Fibroblast of the aortic adventitia (primary cell): ENCODE measurements around the gene LRFN4. TPM values are rescaled to one million over a fixed set of nuclear protein-coding genes. Genes with fewer than 3 reads are reported as not detected.

Experiments used
- DNase-seq: peaks from one replicate; pipeline ENCODE4 v3.0.0-alpha.2; 2010; ENCODE audit warnings: low read depth
- H3K4me3 ChIP-seq: 2 replicates; pipeline ENCODE4 v1.5.1; 2011; ENCODE audit warnings: low read depth, mild to moderate bottlenecking, control low read depth, low read length, moderate library complexity
- CTCF ChIP-seq: IDR thresholded peaks from 2 replicates; pipeline ENCODE4 v1.5.1; 2011; ENCODE audit warnings: mild to moderate bottlenecking, low read length, control low read depth, inconsistent platforms; ENCODE audit not compliant: insufficient read depth
- total RNA-seq: library from RNA; depleted of rRNA; stranded (reverse); fragments of >200 nt; gene quantifications from 2 replicates; pipeline ENCODE4 v1.2.3, GENCODE V29; 2012; ENCODE audit warnings: low replicate concordance

Gene LRFN4
- total RNA-seq, 1 donor = 25.8 TPM

GRCh38 chr11:66858939-66859685 lies 2.2 kb downstream of the LRFN4 start:
- no peak for DNase-seq
- no peak overlapping the region for H3K4me3 ChIP-seq
- no peak for TF ChIP-seq CTCF

GRCh38 chr11:66859686-66860448 lies 3.0 kb downstream of the LRFN4 start:
- no peak for TF ChIP-seq CTCF
- no peak overlapping the region for H3K4me3 ChIP-seq
- DNase-seq = no peak

GRCh38 chr11:66860449-66860831 lies 3.6 kb downstream of the LRFN4 start:
- no peak for DNase-seq
- TF ChIP-seq CTCF = no peak
- no peak overlapping the region for H3K4me3 ChIP-seq

- H3K4me3 ChIP-seq = no peak overlapping the region
- no peak for DNase-seq
- TF ChIP-seq CTCF = no peak
These were observed 4.3 kb downstream of the LRFN4 start for GRCh38 chr11:66861038-66861773.

- TF ChIP-seq CTCF = no peak
- DNase-seq = no peak
- H3K4me3 ChIP-seq = no peak overlapping the region
These were observed 5.1 kb downstream of the LRFN4 start for GRCh38 chr11:66861774-66862558.

GRCh38 chr11:66862559-66863037 lies 5.7 kb downstream of the LRFN4 start:
- no peak for TF ChIP-seq CTCF
- no peak for DNase-seq
- no peak overlapping the region for H3K4me3 ChIP-seq
